IPS-18a (cell line): Measurements from ENCODE around the gene LRP5.

Source experiments
- H3K27ac ChIP-seq: one replicate; pipeline ENCODE4 v1.5.1; 2013; ENCODE audit warnings: low read length
- H3K27me3 ChIP-seq: one replicate; pipeline ENCODE4 v1.6.1; 2013; ENCODE audit warnings: mild to moderate bottlenecking, low read length; ENCODE audit not compliant: control insufficient read depth, insufficient read depth
- H3K36me3 ChIP-seq: one replicate; pipeline ENCODE4 v1.6.1; 2013; ENCODE audit warnings: low read depth, low read length; ENCODE audit not compliant: control insufficient read depth
- H3K4me1 ChIP-seq: one replicate; pipeline ENCODE4 v1.6.1; 2013; ENCODE audit warnings: low read depth, low read length; ENCODE audit not compliant: control insufficient read depth
- H3K4me3 ChIP-seq: one replicate; pipeline ENCODE4 v1.5.1; 2013; ENCODE audit warnings: low read length
- H3K9ac ChIP-seq: one replicate; pipeline ENCODE4 v1.6.1; 2013; ENCODE audit warnings: mild to moderate bottlenecking, low read length, moderate library complexity
- H3K9me3 ChIP-seq: one replicate; pipeline ENCODE4 v1.6.1; 2013; ENCODE audit warnings: low read depth, low read length; ENCODE audit not compliant: control insufficient read depth

LRP5 gene

GRCh38 chr11:68312117-68312779 lies at the start of gene LRP5:
Gene LRP5 (plus strand): TSS chr11:68312591. CDS start chr11:68312715, 124 bp downstream.
- H3K27me3 ChIP-seq, result peaks cover 9% of the 10 kb centered on the region
- H3K4me1 ChIP-seq, result peaks cover 20% of the 10 kb centered on the region
- peak within 1 kb of the TSS; percentile 58 for H3K4me3 ChIP-seq
- no peaks in the 10 kb centered on the region for H3K9me3 ChIP-seq
- no peaks in the 10 kb centered on the region for H3K36me3 ChIP-seq
- no peak within 1 kb of the TSS for H3K27ac ChIP-seq
- H3K9ac ChIP-seq, result peak within 1 kb of the TSS; percentile 50

GRCh38 chr11:68263444-68264035 lies 48.9 kb upstream of the LRP5 start:
- H3K9ac ChIP-seq, result no peak overlapping the region

GRCh38 chr11:68264244-68264643 lies 48.1 kb upstream of the LRP5 start:
- peaks cover 61% of the 10 kb centered on the region for H3K36me3 ChIP-seq
- H3K4me1 ChIP-seq, result no peaks in the 10 kb centered on the region
- H3K4me3 ChIP-seq, result no peak overlapping the region
- H3K9me3 ChIP-seq, result no peaks in the 10 kb centered on the region
- no peak overlapping the region for H3K9ac ChIP-seq
- H3K27ac ChIP-seq, result no peak overlapping the region
- no peaks in the 10 kb centered on the region for H3K27me3 ChIP-seq

More at GRCh38 chr11:68263444-68264035, 48.9 kb upstream of the LRP5 start:
- H3K4me3 ChIP-seq, result no peak overlapping the region
- H3K9me3 ChIP-seq, result no peaks in the 10 kb centered on the region
- H3K27ac ChIP-seq, result no peak overlapping the region
- no peaks in the 10 kb centered on the region for H3K27me3 ChIP-seq
- peaks cover 61% of the 10 kb centered on the region for H3K36me3 ChIP-seq
- H3K4me1 ChIP-seq, result no peaks in the 10 kb centered on the region

GRCh38 chr11:68264741-68265540 lies 47.5 kb upstream of the LRP5 start:
- Histone ChIP-seq H3K27ac (no peak overlapping the region), H3K9me3 (no peaks in the 10 kb centered on the region), H3K9ac (no peak overlapping the region), H3K4me1 (no peaks in the 10 kb centered on the region), H3K36me3 (peaks cover 61% of the 10 kb centered on the region), H3K4me3 (no peak overlapping the region), H3K27me3 (no peaks in the 10 kb centered on the region)

GRCh38 chr11:68266121-68266891 lies 46.1 kb upstream of the LRP5 start:
- H3K4me1 ChIP-seq, result peaks cover 5% of the 10 kb centered on the region
- no peaks in the 10 kb centered on the region for H3K9me3 ChIP-seq
- H3K27me3 ChIP-seq, result no peaks in the 10 kb centered on the region
- no peak overlapping the region for H3K4me3 ChIP-seq
- peaks cover 52% of the 10 kb centered on the region for H3K36me3 ChIP-seq
- H3K27ac ChIP-seq, result no peak overlapping the region
- no peak overlapping the region for H3K9ac ChIP-seq

- Histone ChIP-seq H3K4me3 (no peak overlapping the region), H3K4me1 (peaks cover 5% of the 10 kb centered on the region), H3K36me3 (peaks cover 43% of the 10 kb centered on the region), H3K27me3 (no peaks in the 10 kb centered on the region), H3K9ac (no peak overlapping the region), H3K9me3 (no peaks in the 10 kb centered on the region), H3K27ac (no peak overlapping the region)
Measured at GRCh38 chr11:68266936-68267880, 45.2 kb upstream of the LRP5 start.

GRCh38 chr11:68267881-68268240 lies 44.5 kb upstream of the LRP5 start:
- no peak overlapping the region for H3K9ac ChIP-seq
- peaks cover 38% of the 10 kb centered on the region for H3K36me3 ChIP-seq
- H3K27ac ChIP-seq, result no peak overlapping the region
- peaks cover 5% of the 10 kb centered on the region for H3K4me1 ChIP-seq
- no peaks in the 10 kb centered on the region for H3K9me3 ChIP-seq
- H3K4me3 ChIP-seq, result no peak overlapping the region
- no peaks in the 10 kb centered on the region for H3K27me3 ChIP-seq

GRCh38 chr11:68269414-68270081 lies 42.8 kb upstream of the LRP5 start:
- Histone ChIP-seq H3K9ac (no peak overlapping the region), H3K9me3 (no peaks in the 10 kb centered on the region), H3K4me1 (peaks cover 5% of the 10 kb centered on the region), H3K36me3 (peaks cover 29% of the 10 kb centered on the region), H3K27me3 (no peaks in the 10 kb centered on the region), H3K4me3 (no peak overlapping the region), H3K27ac (no peak overlapping the region)

GRCh38 chr11:68270196-68271022 lies 42.0 kb upstream of the LRP5 start:
- H3K4me1 ChIP-seq, result peaks cover 5% of the 10 kb centered on the region
- H3K4me3 ChIP-seq, result peak overlapping the region; percentile 81
- H3K9ac ChIP-seq, result peak overlapping the region; percentile 80
- H3K27ac ChIP-seq, result no peak overlapping the region
- H3K36me3 ChIP-seq, result peaks cover 24% of the 10 kb centered on the region
- no peaks in the 10 kb centered on the region for H3K27me3 ChIP-seq
- no peaks in the 10 kb centered on the region for H3K9me3 ChIP-seq
